Measurements from ENCODE around the gene PDIK1L.
A peak's percentile ranks its signal among the peaks of the same experiment; 100 is the strongest.

PDIK1L gene

GRCh38 chr1:26121854-26122773 lies 10.5 kb downstream of the PDIK1L start:
- DNase-seq (ENCODE audit: low spot score) (no peak), FAIRE-seq (no peak)

DNA sequence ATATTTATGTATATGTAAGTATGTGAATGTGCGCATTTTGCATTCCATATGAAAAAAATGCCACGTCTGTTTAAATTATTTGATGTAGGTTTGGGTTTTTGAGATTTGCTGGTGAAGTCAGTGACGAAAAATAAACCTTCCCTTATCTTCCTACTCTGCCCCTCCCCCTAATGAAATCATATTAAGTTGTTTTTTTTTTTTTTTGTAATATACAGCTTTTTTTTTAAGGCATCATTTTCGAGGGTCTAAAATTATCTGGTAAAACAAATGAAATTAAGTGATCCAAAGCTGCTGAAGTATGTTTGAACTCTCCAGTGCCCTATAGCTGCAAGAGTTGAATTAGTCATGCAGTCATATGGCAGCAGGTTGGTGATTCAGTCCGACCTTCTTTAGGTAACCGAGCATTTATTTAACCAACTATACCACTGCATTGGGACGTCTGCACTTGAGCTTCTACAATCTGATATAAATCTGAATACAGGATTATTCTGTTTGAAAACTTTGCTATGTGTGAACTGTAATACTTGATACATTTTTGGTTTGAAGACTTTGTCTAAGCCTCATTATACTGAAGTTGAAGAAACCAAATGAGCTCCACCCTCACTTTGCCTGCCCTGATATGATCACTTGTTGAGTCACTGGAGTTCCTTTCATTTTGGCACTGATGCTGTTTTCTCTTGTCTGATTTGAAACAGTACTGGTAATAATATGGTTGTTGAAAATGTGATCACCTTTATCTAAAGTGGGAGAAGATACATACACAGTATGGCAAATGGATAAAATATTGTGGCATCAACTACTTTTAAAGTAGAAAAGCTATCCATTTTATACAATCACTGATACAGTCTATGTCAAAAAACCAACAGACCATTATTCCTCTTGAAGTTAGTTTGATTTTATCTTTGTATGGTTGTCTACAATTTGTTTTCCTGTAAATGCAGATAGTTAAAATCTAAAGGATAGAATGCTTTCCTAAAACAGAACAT lies 11.7 kb downstream of the PDIK1L start:
- FAIRE-seq, result no peak
- DNase-seq (ENCODE audit: low spot score), result no peak

DNA sequence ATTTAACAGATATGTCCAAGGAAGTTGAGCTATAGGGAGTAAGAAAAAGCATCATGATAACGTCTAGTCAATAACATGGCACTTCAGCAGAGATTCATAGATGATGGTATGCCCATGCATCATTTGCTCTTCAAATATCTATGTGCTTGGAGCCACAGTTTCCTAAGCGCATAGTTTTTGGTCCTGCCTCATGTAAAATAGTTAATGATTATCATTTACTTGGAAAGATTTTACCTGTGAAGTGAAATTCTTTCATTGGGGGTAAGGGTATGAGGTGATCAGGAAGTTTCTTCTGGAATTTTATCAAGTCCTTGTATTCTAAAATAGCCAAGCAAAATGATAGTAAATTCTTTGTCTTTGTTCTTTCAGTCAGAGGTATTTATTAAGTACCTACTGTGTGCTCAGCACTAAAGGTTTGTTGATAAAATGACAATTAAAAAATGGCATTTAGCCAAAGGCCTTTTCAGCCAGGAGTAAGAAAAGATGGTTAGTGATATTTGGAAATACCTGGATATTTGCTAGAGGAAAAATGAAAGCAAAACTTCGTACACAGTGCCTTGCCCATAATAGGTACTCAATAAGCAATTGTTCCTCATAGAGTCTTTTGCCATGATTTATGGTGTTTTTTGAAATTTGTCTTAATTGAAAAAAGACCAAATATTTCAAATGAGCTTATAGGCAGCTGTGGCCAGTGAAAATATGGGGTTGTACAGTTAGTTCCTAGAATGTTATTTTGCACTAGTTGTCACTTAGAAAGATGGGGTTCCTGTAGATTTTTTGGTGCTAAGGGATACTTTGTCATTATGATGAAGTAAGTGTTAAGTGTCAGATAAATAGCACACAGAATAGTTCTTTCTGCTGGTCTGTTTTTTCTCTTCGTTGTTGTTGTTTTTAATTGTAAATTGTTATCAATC lies 13.1 kb downstream of the PDIK1L start:
- FAIRE-seq (no peak), DNase-seq (ENCODE audit: low spot score) (no peak)

- no peak for FAIRE-seq
- DNase-seq (ENCODE audit: low spot score), result no peak
These were observed 13.8 kb downstream of the PDIK1L start for GRCh38 chr1:26125382-26125781.

DNA sequence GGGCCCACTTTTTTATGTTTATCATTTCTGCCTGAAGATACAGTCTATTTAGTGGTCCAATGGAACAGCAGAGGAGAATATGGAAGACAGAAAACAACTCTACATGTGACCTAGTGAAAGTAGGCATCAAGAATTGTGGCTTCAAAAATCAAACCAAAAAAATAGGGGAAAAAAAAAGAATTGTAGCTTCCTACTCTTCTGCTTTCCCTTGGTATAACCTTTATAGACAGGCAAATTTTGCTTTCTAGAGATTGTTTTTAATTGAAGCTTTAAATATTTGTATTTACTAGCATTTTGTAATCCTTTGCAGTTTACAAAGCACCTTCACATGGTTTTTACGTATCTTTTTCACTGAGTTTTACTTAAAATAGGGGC lies 14.3 kb downstream of the PDIK1L start:
- FAIRE-seq, result no peak
- no peak for DNase-seq (ENCODE audit: low spot score)

DNA sequence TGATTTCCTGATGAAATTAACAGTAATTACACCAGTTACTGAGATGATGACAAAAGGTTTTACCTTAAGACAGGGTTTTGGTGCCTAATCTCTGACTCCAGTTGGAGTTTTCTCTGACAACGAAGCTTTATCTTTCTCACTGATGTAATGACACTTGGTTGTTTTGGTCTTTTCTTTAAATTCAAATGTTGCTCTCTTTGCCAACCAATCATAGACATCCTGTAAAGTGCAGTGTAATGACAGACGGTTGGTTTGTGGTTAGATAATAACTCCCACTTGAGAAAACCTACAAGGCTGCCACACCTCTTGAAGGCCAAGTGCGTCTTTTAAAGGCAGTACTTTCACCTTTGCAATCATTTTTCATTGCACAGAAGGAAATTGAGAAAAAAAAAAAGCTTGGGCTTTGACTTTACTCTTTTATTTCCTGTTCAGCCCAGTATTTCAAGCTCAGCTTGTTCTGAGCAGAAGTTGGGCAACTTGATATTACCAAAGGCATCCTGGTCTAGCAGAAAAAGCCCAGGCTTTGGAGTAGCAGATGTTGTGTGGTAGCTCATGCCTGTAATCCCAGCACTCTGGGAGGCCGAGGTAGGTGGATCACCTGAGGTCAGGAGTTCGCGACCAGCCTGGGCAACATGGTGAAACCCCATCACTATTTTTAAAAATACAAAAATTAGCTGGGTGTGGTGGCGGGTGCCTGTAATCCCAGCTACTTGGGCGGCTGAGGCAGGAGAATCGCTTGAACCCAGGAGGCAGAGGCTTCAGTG lies 14.9 kb downstream of the PDIK1L start:
- no peak for DNase-seq (ENCODE audit: low spot score)

DNA sequence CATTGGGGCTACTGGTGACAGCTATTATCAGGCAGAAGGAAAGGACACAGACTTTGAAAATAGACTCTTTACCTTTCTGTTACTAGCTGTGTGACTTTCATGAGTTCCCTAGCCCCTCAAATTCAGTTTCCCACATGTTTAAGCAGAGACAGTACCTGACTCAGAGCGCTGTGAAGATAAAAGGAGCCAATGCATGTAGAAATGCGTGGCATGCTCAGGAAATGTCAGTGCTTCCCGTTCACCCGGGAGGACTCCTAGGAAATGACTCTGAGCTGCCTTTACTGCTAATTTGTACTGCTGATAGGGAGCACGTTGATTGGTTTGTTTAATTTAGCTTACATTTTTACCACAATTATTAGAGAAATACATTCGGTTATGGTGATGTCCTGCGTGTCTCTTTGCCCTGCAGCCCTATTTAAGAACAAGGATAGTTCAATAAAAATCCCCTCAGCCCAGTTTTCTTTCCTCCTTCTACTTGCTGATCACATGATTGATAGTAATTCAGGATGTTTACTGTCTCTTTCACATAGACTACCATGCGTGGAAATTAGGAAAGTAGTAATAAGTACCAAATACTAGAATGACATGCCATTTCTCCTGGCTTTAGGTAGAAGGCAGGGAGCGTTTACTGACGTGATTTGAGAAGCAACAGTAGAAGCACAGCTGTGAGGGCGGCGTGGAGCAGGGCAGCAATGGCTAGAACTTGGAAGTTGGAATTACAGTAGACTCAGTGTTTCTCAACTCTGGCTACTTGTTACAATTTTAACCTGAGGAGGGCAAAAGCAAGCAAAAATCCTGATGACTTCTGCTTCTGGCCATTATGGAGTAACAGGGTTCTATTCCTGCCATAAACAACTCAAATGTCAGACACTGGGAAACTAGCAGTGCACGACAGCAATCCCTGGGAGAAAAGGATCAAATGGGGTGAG lies 15.9 kb downstream of the PDIK1L start:
- FAIRE-seq (no peak), DNase-seq (ENCODE audit: low spot score) (no peak)

More for the DNA sequence above, 14.9 kb downstream of the PDIK1L start:
- FAIRE-seq, result no peak

DNA sequence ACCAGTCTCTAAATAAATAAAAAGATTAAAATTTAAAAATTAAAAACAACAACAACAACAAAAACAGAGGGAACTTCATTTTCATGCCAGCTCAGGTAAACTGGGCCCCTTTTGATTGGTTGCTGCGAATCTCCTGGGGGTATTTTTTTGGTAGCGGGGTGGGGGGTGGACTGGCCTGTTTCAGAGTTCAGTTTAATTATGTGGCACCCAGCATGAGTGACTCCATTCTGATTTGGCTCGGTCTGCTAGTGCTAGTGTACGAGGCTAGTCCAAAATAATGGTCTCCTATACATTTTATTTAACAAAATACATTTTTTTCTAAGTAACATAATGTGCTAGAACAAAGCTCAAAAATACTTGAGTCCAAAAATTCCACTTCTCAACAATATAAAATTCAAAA lies 18.2 kb downstream of the PDIK1L start:
- DNase-seq (ENCODE audit: low spot score) (no peak), FAIRE-seq (no peak)

- FAIRE-seq (no peak), DNase-seq (ENCODE audit: low spot score) (no peak)
These were observed 19.1 kb downstream of the PDIK1L start for GRCh38 chr1:26130695-26131094.

DNA sequence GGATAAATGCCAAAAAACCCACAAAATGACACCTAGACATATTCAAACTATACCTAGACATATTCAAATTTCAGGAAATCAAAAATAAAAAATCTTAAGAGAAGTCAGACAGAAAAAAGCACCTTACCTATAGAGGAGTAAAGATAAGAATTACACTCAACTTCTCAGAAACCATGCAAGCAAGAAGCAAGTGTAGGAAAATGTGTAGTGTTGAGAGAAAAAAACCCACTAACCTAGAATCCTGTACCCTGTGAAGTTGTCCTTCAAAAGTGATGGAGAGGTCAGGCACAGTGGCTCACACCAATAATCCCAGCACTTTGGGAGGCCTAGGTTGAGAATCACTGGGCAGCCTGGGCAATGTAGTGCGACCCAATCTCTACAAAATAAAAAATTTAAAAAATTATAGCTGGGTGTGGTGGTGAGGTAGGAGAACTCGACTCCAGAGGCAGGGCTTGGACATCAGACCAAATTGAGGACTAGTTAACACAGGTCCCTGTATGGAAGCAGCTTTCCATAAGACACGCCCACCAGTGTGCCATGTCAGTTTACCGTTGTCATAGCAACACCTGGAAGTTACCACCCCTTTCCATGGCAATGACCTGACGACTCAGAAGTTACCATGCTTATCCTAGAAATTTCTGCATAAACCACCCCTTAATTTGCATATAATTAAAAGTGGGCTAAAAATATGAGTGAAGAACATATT lies 20.7 kb downstream of the PDIK1L start:
- DNase-seq (ENCODE audit: low spot score) (no peak), FAIRE-seq (no peak)

DNA sequence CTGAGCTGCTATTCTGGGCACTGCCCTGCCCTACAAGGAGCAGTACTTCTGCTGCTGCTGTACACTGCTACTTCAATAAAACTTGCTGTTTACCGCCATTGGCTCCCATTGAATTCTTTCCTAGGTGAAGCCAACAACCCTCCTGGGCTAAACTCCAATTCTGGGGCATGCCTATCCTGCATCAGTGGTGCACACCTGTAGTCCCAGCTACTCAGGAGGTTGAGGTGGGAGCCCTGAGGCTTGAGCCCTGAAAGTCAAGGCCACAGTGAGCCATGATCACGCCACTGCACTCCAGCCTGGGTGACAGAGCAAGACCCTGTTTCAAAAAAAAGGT lies 21.2 kb downstream of the PDIK1L start:
- DNase-seq (ENCODE audit: low spot score) (no peak), FAIRE-seq (no peak)

DNA sequence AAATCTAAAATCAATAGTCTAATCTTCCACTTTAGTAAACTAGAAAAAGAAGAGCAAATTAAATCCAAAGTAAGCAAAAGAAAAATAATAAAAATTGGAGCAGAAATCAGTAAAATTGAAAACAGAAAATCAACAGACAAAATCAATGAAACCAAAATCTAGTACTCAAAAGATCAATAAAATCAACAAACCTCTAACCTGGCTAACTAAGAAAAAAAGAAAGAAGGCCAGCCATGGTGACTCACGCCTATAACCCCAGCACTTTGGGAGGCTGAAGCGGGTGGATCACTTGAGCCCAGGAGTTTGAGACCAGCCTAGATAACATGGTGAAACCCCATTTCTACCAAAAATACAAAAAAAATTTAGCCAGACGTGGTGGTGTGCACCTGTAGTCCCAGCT lies 22.8 kb downstream of the PDIK1L start:
- DNase-seq (ENCODE audit: low spot score) (no peak), FAIRE-seq (no peak)

DNA sequence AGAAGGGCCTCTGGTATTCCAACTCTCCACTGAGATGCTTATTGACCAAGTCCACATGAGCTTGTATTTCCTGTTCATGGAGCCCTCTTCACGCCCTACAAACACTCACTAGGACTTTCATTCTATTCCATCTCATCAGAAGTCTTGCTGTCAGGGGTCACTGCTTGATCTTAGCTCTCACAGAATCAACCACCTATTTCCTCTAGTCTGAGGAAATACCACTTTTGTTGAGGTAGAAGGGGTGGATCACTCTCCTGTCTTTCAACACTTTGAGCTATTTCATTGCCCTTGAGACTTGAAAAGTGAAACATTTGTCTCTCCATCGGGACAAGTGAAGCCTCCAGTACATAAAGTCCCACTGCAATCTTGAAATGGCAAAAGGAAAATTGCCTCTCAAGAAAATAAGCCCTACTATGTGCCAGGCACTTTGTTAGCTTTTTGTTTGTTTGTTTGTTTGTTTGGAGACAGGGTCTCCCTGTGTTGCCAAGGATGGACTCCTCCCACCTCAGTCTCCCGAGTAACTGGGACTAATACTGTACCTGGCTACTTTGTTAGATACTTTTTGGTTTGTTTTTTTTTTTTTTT lies 27.4 kb downstream of the PDIK1L start:
- FAIRE-seq, result no peak
- DNase-seq (ENCODE audit: low spot score), result no peak

GRCh38 chr1:26142159-26142558 lies 30.5 kb downstream of the PDIK1L start:
- no peak for DNase-seq (ENCODE audit: low spot score)
- FAIRE-seq, result no peak

GRCh38 chr1:26145041-26145959 lies 33.7 kb downstream of the PDIK1L start:
- DNase-seq (ENCODE audit: low spot score) (peak; percentile 79), FAIRE-seq (no peak)

DNA sequence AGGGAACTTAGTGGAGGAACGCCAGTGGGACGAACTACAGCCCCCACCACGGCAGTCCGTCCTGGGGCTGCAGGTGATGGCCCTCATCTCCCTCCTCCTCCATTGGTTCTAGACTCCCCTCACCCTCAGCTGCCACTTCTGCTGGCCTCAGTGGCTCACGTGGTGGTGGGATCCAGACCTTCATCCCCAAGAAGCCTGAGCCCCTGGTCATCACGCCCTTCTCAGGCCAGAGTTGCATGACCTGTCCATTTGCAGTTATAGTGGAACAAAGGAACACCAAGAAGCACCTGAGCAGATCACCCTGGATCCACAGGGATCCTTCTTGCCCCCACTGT lies 34.3 kb downstream of the PDIK1L start:
- DNase-seq (ENCODE audit: low spot score), result no peak
- FAIRE-seq, result no peak

- DNase-seq (ENCODE audit: low spot score) (no peak), FAIRE-seq (no peak)
These were observed 37.3 kb downstream of the PDIK1L start for GRCh38 chr1:26148887-26149286.
